OCI-LY7 (cell line): ENCODE measurements around the gene MUC5B.

ENCODE experiments used
- EZH2phosphoT487 ChIP-seq: fragments of 200-600 bp; sonication (generic); IDR thresholded peaks from 2 replicates; pipeline ENCODE4 v1.6.1; 2018; ENCODE audit warnings: low read depth, borderline replicate concordance, mild to moderate bottlenecking, mixed run types, antibody characterized with exemption, low read length, moderate library complexity, mixed read lengths
- TF ChIP-seq, protein P1 (sequence below): fragments of 200-600 bp; sonication (generic); conservative IDR thresholded peaks from 2 replicates; pipeline ENCODE4 v1.5.1; 2014; ENCODE audit warnings: mild to moderate bottlenecking, antibody characterized with exemption, low read length, moderate library complexity, mixed read lengths

GRCh38 chr11:1280116-1281035, 57.5 kb downstream of the MUC5B start:
- TF ChIP-seq, protein P1, sequence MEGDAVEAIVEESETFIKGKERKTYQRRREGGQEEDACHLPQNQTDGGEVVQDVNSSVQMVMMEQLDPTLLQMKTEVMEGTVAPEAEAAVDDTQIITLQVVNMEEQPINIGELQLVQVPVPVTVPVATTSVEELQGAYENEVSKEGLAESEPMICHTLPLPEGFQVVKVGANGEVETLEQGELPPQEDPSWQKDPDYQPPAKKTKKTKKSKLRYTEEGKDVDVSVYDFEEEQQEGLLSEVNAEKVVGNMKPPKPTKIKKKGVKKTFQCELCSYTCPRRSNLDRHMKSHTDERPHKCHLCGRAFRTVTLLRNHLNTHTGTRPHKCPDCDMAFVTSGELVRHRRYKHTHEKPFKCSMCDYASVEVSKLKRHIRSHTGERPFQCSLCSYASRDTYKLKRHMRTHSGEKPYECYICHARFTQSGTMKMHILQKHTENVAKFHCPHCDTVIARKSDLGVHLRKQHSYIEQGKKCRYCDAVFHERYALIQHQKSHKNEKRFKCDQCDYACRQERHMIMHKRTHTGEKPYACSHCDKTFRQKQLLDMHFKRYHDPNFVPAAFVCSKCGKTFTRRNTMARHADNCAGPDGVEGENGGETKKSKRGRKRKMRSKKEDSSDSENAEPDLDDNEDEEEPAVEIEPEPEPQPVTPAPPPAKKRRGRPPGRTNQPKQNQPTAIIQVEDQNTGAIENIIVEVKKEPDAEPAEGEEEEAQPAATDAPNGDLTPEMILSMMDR: no peak
- no peak for TF ChIP-seq EZH2phosphoT487
